ENCODE results near the gene ZBTB7B.
"Not testable (repeated sequence)": the region's sequence is repeated elsewhere in the genome, so short reads cannot be mapped to it uniquely, and the experiment has no call there.

ZBTB7B gene

GRCh38 chr1:154992721-154993571 is 9.7 kb upstream of the ZBTB7B start:
- H3K27ac ChIP-seq: peak overlapping the region; percentile 71
- no peak for DNase-seq (ENCODE audit: low spot score)
- CTCF ChIA-PET: interaction anchor here (0.9 to 5.0 kb wide), 2 partner anchors 24 to 37 kb away, joined by 4 to 22 read pairs; partner anchors contain the start of gene PBXIP1
- TF ChIP-seq CTCF (conservative IDR thresholded peaks at IDR 0.05; ENCODE audit: low read depth): no peak
- POLR2A ChIA-PET (ENCODE audit: low non-redundant PET): interaction anchor here (0.6 kb wide), 2 partner anchors 9 to 82 kb away, joined by 3 to 8 read pairs; no protein-coding TSS in a partner anchor

GRCh38 chr1:154993572-154994268 is 8.9 kb upstream of the ZBTB7B start, which contains the start of gene LENEP:
LENEP (plus strand) TSS chr1:154993586; CDS start chr1:154993608, 22 bp downstream.
- no peak for TF ChIP-seq CTCF (conservative IDR thresholded peaks at IDR 0.05; ENCODE audit: low read depth)
- ChIA-PET CTCF (interaction anchor here (0.6 to 5.0 kb wide), 3 partner anchors 20 to 38 kb away, joined by 3 to 22 read pairs (median 4); partner anchors contain the start of gene PBXIP1), POLR2A (ENCODE audit: low non-redundant PET) (interaction anchor here (0.6 kb wide), 2 partner anchors 10 to 81 kb away, joined by 3 to 8 read pairs; no protein-coding TSS in a partner anchor)
- no peak for DNase-seq (ENCODE audit: low spot score)
- H3K27ac ChIP-seq: peak within 1 kb of the TSS; percentile 71

GRCh38 chr1:154994269-154994587 is 8.4 kb upstream of the ZBTB7B start:
- POLR2A ChIA-PET (ENCODE audit: low non-redundant PET): no interaction called here
- no peak for TF ChIP-seq CTCF (conservative IDR thresholded peaks at IDR 0.05; ENCODE audit: low read depth)
- no peak for DNase-seq (ENCODE audit: low spot score)
- CTCF ChIA-PET: interaction anchor here (0.6 to 5.0 kb wide), 3 partner anchors 20 to 32 kb away, joined by 3 to 22 read pairs (median 3); no protein-coding TSS in a partner anchor
- peak overlapping the region; percentile 71 for H3K27ac ChIP-seq

GRCh38 chr1:154994591-154994990 is 8.0 kb upstream of the ZBTB7B start:
- POLR2A ChIA-PET (ENCODE audit: low non-redundant PET): interaction anchor here (0.6 kb wide), 1 partner anchor 9 kb away, joined by 6 read pairs; no protein-coding TSS in a partner anchor
- no peak for TF ChIP-seq CTCF (conservative IDR thresholded peaks at IDR 0.05; ENCODE audit: low read depth)
- CTCF ChIA-PET: interaction anchor here (0.8 to 5.0 kb wide), 3 partner anchors 10 to 32 kb away, joined by 3 to 22 read pairs (median 7); no protein-coding TSS in a partner anchor

GRCh38 chr1:154995301-154995983 is 7.2 kb upstream of the ZBTB7B start:
- peak overlapping the region; percentile 71 for H3K27ac ChIP-seq
- CTCF ChIA-PET: interaction anchor here (0.6 to 5.0 kb wide), 5 partner anchors 11 to 128 kb away, joined by 3 to 22 read pairs (median 6); no protein-coding TSS in a partner anchor
- DNase-seq (ENCODE audit: low spot score): not testable (repeated sequence)
- peak; percentile 54 for TF ChIP-seq CTCF (conservative IDR thresholded peaks at IDR 0.05; ENCODE audit: low read depth)
- POLR2A ChIA-PET (ENCODE audit: low non-redundant PET): interaction anchor here (0.7 kb wide), 1 partner anchor 11 kb away, joined by 3 read pairs; no protein-coding TSS in a partner anchor

More at GRCh38 chr1:154994591-154994990, 8.0 kb upstream of the ZBTB7B start:
- DNase-seq (ENCODE audit: low spot score): no peak
- H3K27ac ChIP-seq: peak overlapping the region; percentile 71
